HEK293 (cell line): Measurements from ENCODE around the gene VPS13D.

ENCODE experiments used
- CTCF ChIA-PET: fragments of 350-600 bp; formaldehyde crosslinking; extraction: SDS; loops from one replicate; lab custom pipeline; 2021; ENCODE audit warnings: antibody characterized with exemption; lab: Yijun Ruan, JAX
- POLR2A ChIA-PET: fragments of 300-600 bp; formaldehyde crosslinking; extraction: SDS; loops from one replicate; lab custom pipeline; 2020; ENCODE audit warnings: antibody characterized with exemption, inconsistent platforms; lab: Yijun Ruan, JAX
- H3K27ac ChIP-seq: fragments of 200-500 bp; sonication (Bioruptor generic); 2 replicates; pipeline ENCODE4 v1.5.1; 2014; ENCODE audit warnings: low read depth, low read length, control low read depth, inconsistent platforms; ENCODE audit errors: extremely low read depth
- H3K36me3 ChIP-seq, 2 experiments: fragments of 200-500 bp in 1 of 2; sonication (Bioruptor generic) in 1 of 2; 1 replicate in 1 of 2; 2 replicates in 1 of 2; pipeline ENCODE4 v1.5.1; 2014 to 2017; ENCODE audit warnings: inconsistent platforms in 2 of 2, low read length in 2 of 2; ENCODE audit not compliant: control insufficient read depth in 2 of 2, insufficient read depth in 1 of 2
- H3K4me1 ChIP-seq: fragments of 200-500 bp; sonication (Bioruptor generic); 2 replicates; pipeline ENCODE4 v1.5.1; 2014; ENCODE audit warnings: mild to moderate bottlenecking, low read length, inconsistent platforms; ENCODE audit not compliant: control insufficient read depth, insufficient read depth
- H3K4me3 ChIP-seq: 2 replicates; pipeline ENCODE4 v1.5.1; 2011; ENCODE audit warnings: low read depth, mild to moderate bottlenecking, control low read depth, low read length, moderate library complexity
- H3K9me3 ChIP-seq: fragments of 200-500 bp; sonication (Bioruptor generic); 2 replicates; pipeline ENCODE4 v1.5.1; 2014; ENCODE audit warnings: low read depth, low read length, inconsistent platforms; ENCODE audit not compliant: control insufficient read depth, insufficient read depth
- GLI2 ChIP-seq: fragments of 450-650 bp; formaldehyde crosslinking; IDR thresholded peaks from 2 replicates; pipeline ENCODE4; 2017; ENCODE audit warnings: missing biosample characterization, missing genetic modification characterization, low read depth, borderline replicate concordance
- KLF16 ChIP-seq: fragments of 450-650 bp; formaldehyde crosslinking; IDR thresholded peaks from 2 replicates; pipeline ENCODE4 v1.5.1; 2017; ENCODE audit warnings: missing biosample characterization, missing genetic modification characterization
- MZF1 ChIP-seq: fragments of 450-650 bp; formaldehyde crosslinking; IDR thresholded peaks from 2 replicates; pipeline ENCODE4 v1.5.1; 2017; ENCODE audit warnings: missing biosample characterization, missing genetic modification characterization, borderline replicate concordance
- PATZ1 ChIP-seq: fragments of 450-650 bp; formaldehyde crosslinking; IDR thresholded peaks from 2 replicates; pipeline ENCODE4 v1.5.1; 2016; ENCODE audit warnings: missing biosample characterization, missing genetic modification characterization
- PRDM4 ChIP-seq: fragments of 450-650 bp; formaldehyde crosslinking; IDR thresholded peaks from 2 replicates; pipeline ENCODE4 v1.5.1; 2017; ENCODE audit warnings: missing biosample characterization, missing genetic modification characterization
- SCRT1 ChIP-seq: fragments of 450-650 bp; formaldehyde crosslinking; IDR thresholded peaks from 2 replicates; pipeline ENCODE4 v1.5.1; 2016; ENCODE audit warnings: missing biosample characterization, missing genetic modification characterization, borderline replicate concordance
- SP7 ChIP-seq: fragments of 450-650 bp; formaldehyde crosslinking; IDR thresholded peaks from 2 replicates; pipeline ENCODE4 v1.5.1; 2016; ENCODE audit warnings: missing biosample characterization, missing genetic modification characterization
- ZBTB17 ChIP-seq: fragments of 450-650 bp; formaldehyde crosslinking; IDR thresholded peaks from 2 replicates; pipeline ENCODE4 v1.5.1; 2016; ENCODE audit warnings: missing biosample characterization, missing genetic modification characterization
- ZBTB20 ChIP-seq: fragments of 450-650 bp; formaldehyde crosslinking; IDR thresholded peaks from 2 replicates; pipeline ENCODE4 v1.5.1; 2016; ENCODE audit warnings: missing biosample characterization, missing genetic modification characterization
- ZNF18 ChIP-seq: fragments of 450-650 bp; formaldehyde crosslinking; IDR thresholded peaks from 2 replicates; pipeline ENCODE4 v1.5.1; 2016; ENCODE audit warnings: missing biosample characterization, missing genetic modification characterization
- ZNF24 ChIP-seq: fragments of 450-650 bp; formaldehyde crosslinking; IDR thresholded peaks from 2 replicates; pipeline ENCODE4 v1.5.1; 2016; ENCODE audit warnings: missing biosample characterization, missing genetic modification characterization
- ZNF311 ChIP-seq: fragments of 450-650 bp; formaldehyde crosslinking; IDR thresholded peaks from 2 replicates; pipeline ENCODE4 v1.5.1; 2017; ENCODE audit warnings: missing biosample characterization, missing genetic modification characterization, borderline replicate concordance
- ZNF362 ChIP-seq: fragments of 450-650 bp; formaldehyde crosslinking; IDR thresholded peaks from 2 replicates; pipeline ENCODE4 v1.5.1; 2016; ENCODE audit warnings: missing biosample characterization, missing genetic modification characterization
- ZNF404 ChIP-seq: fragments of 450-650 bp; formaldehyde crosslinking; IDR thresholded peaks from 2 replicates; pipeline ENCODE4 v1.5.1; 2017; ENCODE audit warnings: missing biosample characterization, missing genetic modification characterization
- ZNF513 ChIP-seq: fragments of 450-650 bp; IDR thresholded peaks from 2 replicates; pipeline ENCODE4 v1.5.1; 2018; ENCODE audit warnings: missing biosample characterization, missing genetic modification characterization
- ZNF548 ChIP-seq: fragments of 450-650 bp; formaldehyde crosslinking; IDR thresholded peaks from 2 replicates; pipeline ENCODE4 v1.5.1; 2016; ENCODE audit warnings: missing biosample characterization, missing genetic modification characterization
- ZNF560 ChIP-seq: fragments of 450-650 bp; formaldehyde crosslinking; IDR thresholded peaks from 2 replicates; pipeline ENCODE4 v1.5.1; 2017; ENCODE audit warnings: missing biosample characterization, missing genetic modification characterization, borderline replicate concordance
- ZNF571 ChIP-seq: fragments of 450-650 bp; formaldehyde crosslinking; IDR thresholded peaks from 2 replicates; pipeline ENCODE4 v1.5.0; 2017; ENCODE audit warnings: missing biosample characterization, missing genetic modification characterization
- ZNF580 ChIP-seq: fragments of 450-650 bp; formaldehyde crosslinking; IDR thresholded peaks from 2 replicates; pipeline ENCODE4 v1.5.1; 2016; ENCODE audit warnings: missing biosample characterization, missing genetic modification characterization
- ZNF610 ChIP-seq: fragments of 450-650 bp; formaldehyde crosslinking; IDR thresholded peaks from 2 replicates; pipeline ENCODE4 v1.5.1; 2016; ENCODE audit warnings: missing biosample characterization, missing genetic modification characterization, borderline replicate concordance
- ZNF692 ChIP-seq: fragments of 450-650 bp; formaldehyde crosslinking; IDR thresholded peaks from 2 replicates; pipeline ENCODE4 v1.5.1; 2016; ENCODE audit warnings: missing biosample characterization, missing genetic modification characterization
- ZNF843 ChIP-seq: fragments of 450-650 bp; formaldehyde crosslinking; IDR thresholded peaks from 2 replicates; pipeline ENCODE4 v1.5.1; 2016; ENCODE audit warnings: missing biosample characterization, missing genetic modification characterization
- ZSCAN4 ChIP-seq: fragments of 450-650 bp; formaldehyde crosslinking; IDR thresholded peaks from 2 replicates; pipeline ENCODE4 v1.5.1; 2017; ENCODE audit warnings: missing biosample characterization, missing genetic modification characterization

VPS13D gene

GRCh38 chr1:12454406-12455391 lies 224.9 kb downstream of the VPS13D start:
- H3K4me3 ChIP-seq = no peak overlapping the region
- ChIA-PET CTCF (interaction anchor here (0.6 to 1.2 kb wide), 3 partner anchors 20 to 204 kb away, joined by 3 read pairs; no protein-coding TSS in a partner anchor), POLR2A (interaction anchor here (0.6 to 1.7 kb wide), 4 partner anchors 23 to 520 kb away, joined by 3 to 6 read pairs (median 4); partner anchors contain the start of gene PLOD1)
- peak overlapping the region; percentile 74 for H3K27ac ChIP-seq
- H3K9me3 ChIP-seq = no peaks in the 10 kb centered on the region
- H3K4me1 ChIP-seq = peaks cover 19% of the 10 kb centered on the region
- H3K36me3 ChIP-seq = peaks cover 0 to 27% of the 10 kb centered on the region in 2 experiments; a peak in 1 of 3 replicates
- TF ChIP-seq ZNF548 (tag by site-specific recombination) = no peak
- no peak for TF ChIP-seq SCRT1 (tag by site-specific recombination)
- peak; percentile 36; the same call in 1 of the 2 replicates for TF ChIP-seq MZF1 (tag by site-specific recombination)
- no peak for TF ChIP-seq ZNF362
- TF ChIP-seq ZNF692 = 0 out of 2 replicates have a peak, but pooled peaks have one; percentile 21
- no peak for TF ChIP-seq ZNF571 (tag by site-specific recombination)
- 0 out of 2 replicates have a peak, but pooled peaks have one; percentile 41 for TF ChIP-seq ZNF24 (tag by site-specific recombination)
- TF ChIP-seq ZNF404 (tag by site-specific recombination) = no peak
- TF ChIP-seq ZNF610 (tag by site-specific recombination) = peak; percentile 76
- peak; percentile 74; the same call in 1 of the 2 replicates for TF ChIP-seq ZBTB20 (tag by site-specific recombination)
- peak; percentile 59; the same call in 1 of the 2 replicates for TF ChIP-seq PRDM4 (tag by site-specific recombination)
- no peak for TF ChIP-seq ZNF311 (tag by site-specific recombination)
- peak; percentile 28; the same call in 1 of the 2 replicates for TF ChIP-seq ZSCAN4 (tag by site-specific recombination)
- TF ChIP-seq SP7 (tag by site-specific recombination) = peak; percentile 99
- peak; percentile 90 for TF ChIP-seq ZNF580 (tag by site-specific recombination)
- TF ChIP-seq ZNF513 = no peak
- TF ChIP-seq ZNF18 (tag by site-specific recombination) = peak; percentile 77
- TF ChIP-seq KLF16 (tag by site-specific recombination) = peak; percentile 66; the same call in 1 of the 2 replicates
- peak; percentile 97 for TF ChIP-seq ZNF843
- peak; percentile 64 for TF ChIP-seq ZBTB17 (tag by site-specific recombination)
- TF ChIP-seq PATZ1 (tag by site-specific recombination) = 0 out of 2 replicates have a peak, but pooled peaks have one; percentile 34
- TF ChIP-seq GLI2 (tag by site-specific recombination) = peak; percentile 79
- TF ChIP-seq ZNF560 (tag by site-specific recombination) = no peak
